Stomach (tissue), 9 donors: ENCODE data around the gene SLC7A14. TPM values are rescaled to one million over a fixed set of nuclear protein-coding genes. Genes with fewer than 3 reads are reported as not detected.

Experiments used
- DNase-seq, 2 donors: peaks; one replicate each; pipeline versions ENCODE4 v3.0.0 to v3.0.0-alpha.2; 2013 to 2019
- H3K27ac ChIP-seq, 5 donors: fragments of 200-600 bp in 4 of 5; sonication (generic) in 4 of 5; one replicate each; pipeline ENCODE4 v1.5.1; 2013 to 2019; ENCODE audit warnings: mild to moderate bottlenecking in 1 of 5, moderate library complexity in 1 of 5
- H3K27me3 ChIP-seq, 3 donors: fragments of 200-600 bp; sonication (generic); one replicate each; pipeline ENCODE4 v1.5.1; 2017 to 2019; ENCODE audit warnings: mixed run types in 1 of 3
- H3K36me3 ChIP-seq, 4 donors: fragments of 200-600 bp; sonication (generic); 1 replicate in 3 of 4; 2 replicates in 1 of 4; pipeline ENCODE4 v1.5.1; 2016 to 2019
- H3K4me1 ChIP-seq, 4 donors: fragments of 200-600 bp; sonication (generic); one replicate each; pipeline ENCODE4 v1.5.1; 2016 to 2019
- H3K4me3 ChIP-seq, 4 donors: fragments of 200-600 bp; sonication (generic) in 3 of 4; one replicate each; pipeline ENCODE4 v1.5.1; 2016 to 2019; ENCODE audit warnings: mild to moderate bottlenecking in 1 of 4
- H3K9me3 ChIP-seq, 4 donors: fragments of 200-600 bp; sonication (generic); one replicate each; pipeline ENCODE4 v1.5.1; 2016 to 2019
- CTCF ChIP-seq, 7 experiments: fragments of 450-650 bp in 4 of 7; fragments of 200-600 bp in 3 of 7; sonication (generic) in 3 of 7; IDR thresholded peaks; one replicate each; pipeline ENCODE4 v1.5.1; 2016 to 2019; ENCODE audit warnings: antibody characterized with exemption in 7 of 7, control low read depth in 2 of 7, mild to moderate bottlenecking in 1 of 7
- EP300 ChIP-seq: sonication (generic); formaldehyde crosslinking; IDR thresholded peaks from one replicate; pipeline ENCODE4 v1.6.1; 2017; ENCODE audit warnings: antibody characterized with exemption
- POLR2A ChIP-seq, 4 donors: fragments of 450-650 bp; IDR thresholded peaks; one replicate each; pipeline ENCODE4 v1.6.1; 2016; ENCODE audit warnings: antibody characterized with exemption in 4 of 4, control low read depth in 2 of 4, mild to moderate bottlenecking in 1 of 4, moderate library complexity in 1 of 4
- POLR2AphosphoS5 ChIP-seq, 3 donors: sonication (generic); formaldehyde crosslinking; IDR thresholded peaks; one replicate each; pipeline ENCODE4 v1.6.1; 2016; ENCODE audit warnings: antibody characterized with exemption in 3 of 3
- WGBS, 5 donors: extraction: QIAGEN DNeasy Blood & Tissue Kit in 3 of 5; methylation state at CpG; one replicate each; pipeline versions ENCODE4 v1.1.5 to v1.1.7; 2013 to 2018; 5-methylcytosine and 5-hydroxymethylcytosine counted together
- intact Hi-C: fragments of 100-400 bp; cut with DNase I; formaldehyde crosslinking; loops from one replicate; pipeline ENCODE4 v1.15.1; 2023; ENCODE audit warnings: low total_unique reads
- polyA plus RNA-seq, 3 donors: library from polyadenylated mRNA; stranded (reverse); fragments of 200-250 nt; gene quantifications; one replicate each; pipeline ENCODE4 v1.2.3, GENCODE V29; 2013
- total RNA-seq, 5 donors: library from RNA; depleted of rRNA; stranded (reverse); fragments of >200 nt; gene quantifications; one replicate each; pipeline versions ENCODE4 v1.1.0 to v1.2.3, GENCODE V29; 2014 to 2016
- donor health status: healthy with polysubstance abuse.
- donor health status: Bipolar disorder and iron deficiency.
- donor health status: healthy.

The SLC7A14 gene
- total and polyA plus RNA-seq, 8 donors = 0.10 to 2.4 (median 0.43) TPM; not detected in 5

- H3K27ac ChIP-seq = peak overlapping the region in 1 of 5 donors; percentile 38
- peak in 1 of 3 donors; percentile 34 for TF ChIP-seq POLR2AphosphoS5 (IDR thresholded peaks at IDR 0.05)
- no peak for TF ChIP-seq CTCF (IDR thresholded peaks at IDR 0.05)
- TF ChIP-seq EP300 = no peak
- 59 to 67% (median 62%) methylated on average over 3 of the region's 3 CpGs for WGBS, 5 donors
- no peak for DNase-seq
- H3K36me3 ChIP-seq = no peaks in the 10 kb centered on the region
- peaks cover 0 to 35% (median 18%) of the 10 kb centered on the region in 4 donors for H3K4me1 ChIP-seq
- no peak overlapping the region for H3K4me3 ChIP-seq
- H3K27me3 ChIP-seq = peaks cover 0 to 9% (median 0%) of the 10 kb centered on the region in 3 donors
- no peaks in the 10 kb centered on the region for H3K9me3 ChIP-seq
- intact Hi-C loops = no loop called here
Observed at GRCh38 chr3:170475092-170475685, 110.7 kb downstream of the SLC7A14 start.

- Histone ChIP-seq H3K27me3 (peaks cover 0 to 9% (median 0%) of the 10 kb centered on the region in 3 donors), H3K27ac (no peak overlapping the region), H3K4me3 (no peak overlapping the region), H3K36me3 (no peaks in the 10 kb centered on the region), H3K4me1 (peaks cover 8 to 53% (median 34%) of the 10 kb centered on the region in 4 donors), H3K9me3 (no peaks in the 10 kb centered on the region)
- TF ChIP-seq POLR2A (IDR thresholded peaks at IDR 0.05) = no peak
- no peak for TF ChIP-seq EP300
- TF ChIP-seq POLR2AphosphoS5 (IDR thresholded peaks at IDR 0.05) = no peak
- TF ChIP-seq CTCF (IDR thresholded peaks at IDR 0.05) = no peak
- no peak for DNase-seq
- WGBS, 5 donors = 45 to 58% (median 50%) methylated on average over 3 of the region's 3 CpGs
- intact Hi-C loops = no loop called here
Observed at GRCh38 chr3:170473358-170473757, 112.5 kb downstream of the SLC7A14 start.

GRCh38 chr3:170471149-170471548 lies 114.7 kb downstream of the SLC7A14 start:
- Histone ChIP-seq H3K4me3 (no peak overlapping the region), H3K36me3 (no peaks in the 10 kb centered on the region), H3K9me3 (no peaks in the 10 kb centered on the region), H3K4me1 (peaks cover 8 to 58% (median 37%) of the 10 kb centered on the region in 4 donors), H3K27ac (peak overlapping the region in 1 of 5 donors; percentile 34), H3K27me3 (peaks cover 0 to 9% (median 0%) of the 10 kb centered on the region in 3 donors)
- no peak for DNase-seq
- 60 to 66% (median 62%) methylated on average over 3 of the region's 3 CpGs for WGBS, 5 donors
- intact Hi-C loops = no loop called here
- no peak for TF ChIP-seq CTCF (IDR thresholded peaks at IDR 0.05)
- TF ChIP-seq POLR2A (IDR thresholded peaks at IDR 0.05) = no peak
- TF ChIP-seq POLR2AphosphoS5 (IDR thresholded peaks at IDR 0.05) = no peak
- no peak for TF ChIP-seq EP300

- peak in 1 of 2 donors; percentile 65 for DNase-seq
- WGBS, 5 donors = 37 to 49% (median 40%) methylated on average over 9 of the region's 9 CpGs
Observed at GRCh38 chr3:170470063-170471016, 115.5 kb downstream of the SLC7A14 start.

More at GRCh38 chr3:170470063-170471016, 115.5 kb downstream of the SLC7A14 start:
- no peaks in the 10 kb centered on the region for H3K36me3 ChIP-seq
- no peak overlapping the region for H3K4me3 ChIP-seq
- H3K27me3 ChIP-seq = peaks cover 0 to 9% (median 0%) of the 10 kb centered on the region in 3 donors
- TF ChIP-seq CTCF (IDR thresholded peaks at IDR 0.05) = no peak
- no peaks in the 10 kb centered on the region for H3K9me3 ChIP-seq
- peak overlapping the region in 3 of 5 donors; percentile 32 to 38 (median 34) for H3K27ac ChIP-seq
- intact Hi-C loops = no loop called here
- H3K4me1 ChIP-seq = peaks cover 8 to 50% (median 38%) of the 10 kb centered on the region in 4 donors
